NCI-H446 treated with DMSO at 0.1 percent for 48 hours (cell line): ENCODE data around the gene KIF24.
"Not testable (repeated sequence)": the region's sequence is repeated elsewhere in the genome, so short reads cannot be mapped to it uniquely, and the experiment has no call there.

Experiments used
- DNase-seq: peaks from one replicate; lab custom pipeline; 2025; lab: John Stamatoyannopoulos, UW

KIF24 gene

DNA sequence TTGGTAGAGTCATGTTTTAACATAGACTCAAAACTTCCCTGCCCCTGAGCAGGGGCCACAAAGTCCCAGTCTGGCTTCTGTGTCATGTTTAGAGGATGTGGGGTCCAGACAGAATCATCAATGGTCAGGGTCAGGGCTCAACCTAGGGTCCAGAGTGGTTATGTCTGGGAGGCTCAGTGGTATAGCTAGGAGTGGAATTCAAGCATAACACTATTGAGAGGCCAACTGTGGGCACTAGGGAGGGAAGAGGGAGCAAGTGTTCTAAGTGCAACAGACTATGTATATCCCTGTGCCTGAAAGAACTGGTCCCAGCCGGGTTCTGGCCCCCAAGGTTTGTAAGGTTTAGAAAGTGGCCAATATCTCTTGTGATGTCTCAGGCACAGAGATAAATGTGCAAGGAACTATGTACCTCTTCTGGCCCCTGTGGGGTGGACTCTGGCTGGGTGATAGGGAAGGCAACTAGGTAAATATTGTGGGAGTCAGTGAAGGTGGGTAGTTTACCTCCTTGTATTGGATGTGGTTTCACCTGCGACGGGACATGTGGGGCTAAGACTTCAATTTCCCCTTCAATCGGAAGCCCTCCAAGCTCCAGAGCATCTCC, 33.6 kb upstream of the KIF24 start:
- no peak for DNase-seq

DNA sequence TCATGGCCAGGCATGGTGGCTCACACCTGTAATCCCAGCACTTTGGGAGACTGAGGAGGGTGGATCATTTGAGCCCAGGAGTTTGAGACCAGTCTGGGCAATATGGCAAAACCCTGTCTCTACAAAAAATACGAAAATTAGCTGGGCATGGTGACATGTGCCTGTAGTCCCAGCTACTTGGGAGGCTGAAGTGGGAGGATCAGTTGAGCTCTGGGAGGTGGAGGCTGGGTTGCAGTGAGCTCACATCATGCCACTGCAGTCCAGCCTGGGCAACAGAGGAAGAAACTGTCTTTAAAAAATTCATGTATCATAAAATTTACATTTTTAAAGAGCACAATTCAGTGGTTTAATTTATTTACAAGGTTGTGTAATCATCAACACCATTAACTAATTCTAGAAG, 23.9 kb upstream of the KIF24 start:
- not testable (repeated sequence) for DNase-seq

DNA sequence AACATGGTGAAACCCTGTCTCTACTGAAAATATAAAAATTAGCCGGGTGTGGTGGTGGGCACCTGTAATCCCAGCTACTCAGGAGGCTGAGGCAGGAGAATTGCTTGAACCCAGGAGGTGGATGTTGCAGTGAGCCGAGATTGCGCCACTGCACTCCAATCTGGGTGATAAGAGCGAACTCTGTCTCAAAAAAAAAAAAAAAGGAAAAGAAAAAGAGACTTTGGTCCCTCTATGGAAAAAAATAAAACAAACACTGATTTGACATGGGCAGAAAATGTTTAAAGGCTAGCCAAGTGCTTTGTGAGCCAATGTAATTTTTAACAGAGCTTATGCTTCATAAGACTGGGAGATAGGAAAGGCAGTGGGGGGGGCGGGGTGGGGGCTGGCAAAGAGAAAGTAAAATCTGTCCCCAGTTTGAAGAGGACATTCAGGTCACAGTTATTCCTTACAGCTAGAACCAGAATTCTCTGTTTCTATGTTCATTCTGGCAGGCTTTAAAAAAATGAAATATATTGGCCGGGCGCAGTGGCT, 23.1 kb upstream of the KIF24 start:
- DNase-seq = not testable (repeated sequence)

DNA sequence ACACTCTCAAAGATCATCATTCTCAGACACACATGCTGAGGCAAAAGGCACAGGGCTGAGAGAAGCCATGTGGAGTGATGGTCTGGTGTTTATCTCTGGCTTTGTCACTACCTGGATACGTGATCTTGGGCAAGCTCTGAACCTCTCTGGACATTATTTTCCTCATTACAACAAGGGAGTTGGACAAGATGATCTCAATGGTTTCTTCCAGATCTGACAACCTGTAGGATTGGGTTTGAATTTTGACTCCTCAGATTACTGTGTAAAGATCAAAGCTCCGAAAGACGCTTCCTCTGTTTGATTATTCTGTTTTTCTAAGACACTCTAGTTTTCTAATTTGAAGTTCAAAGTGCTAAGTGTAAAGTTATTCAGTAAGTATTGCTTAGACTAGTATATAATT, 20.3 kb upstream of the KIF24 start:
- DNase-seq = no peak

DNA sequence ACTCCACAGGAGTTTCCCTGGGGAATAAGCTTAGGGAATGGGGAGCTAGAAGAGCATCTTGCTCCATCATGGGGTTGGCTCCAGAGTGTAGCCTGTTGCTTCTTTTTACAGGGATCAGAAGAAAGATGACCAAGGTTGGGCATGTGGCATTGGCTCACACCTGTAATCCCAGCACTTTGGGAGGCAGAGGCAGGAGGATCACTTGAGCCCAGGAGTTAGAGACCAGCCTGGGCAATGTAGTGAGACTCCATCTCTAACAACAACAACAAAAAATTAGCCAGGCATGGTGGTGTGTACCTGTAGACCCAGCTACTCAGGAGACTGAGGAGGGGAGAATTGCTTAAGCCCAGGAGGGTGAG, 18.7 kb upstream of the KIF24 start:
- no peak for DNase-seq

DNA sequence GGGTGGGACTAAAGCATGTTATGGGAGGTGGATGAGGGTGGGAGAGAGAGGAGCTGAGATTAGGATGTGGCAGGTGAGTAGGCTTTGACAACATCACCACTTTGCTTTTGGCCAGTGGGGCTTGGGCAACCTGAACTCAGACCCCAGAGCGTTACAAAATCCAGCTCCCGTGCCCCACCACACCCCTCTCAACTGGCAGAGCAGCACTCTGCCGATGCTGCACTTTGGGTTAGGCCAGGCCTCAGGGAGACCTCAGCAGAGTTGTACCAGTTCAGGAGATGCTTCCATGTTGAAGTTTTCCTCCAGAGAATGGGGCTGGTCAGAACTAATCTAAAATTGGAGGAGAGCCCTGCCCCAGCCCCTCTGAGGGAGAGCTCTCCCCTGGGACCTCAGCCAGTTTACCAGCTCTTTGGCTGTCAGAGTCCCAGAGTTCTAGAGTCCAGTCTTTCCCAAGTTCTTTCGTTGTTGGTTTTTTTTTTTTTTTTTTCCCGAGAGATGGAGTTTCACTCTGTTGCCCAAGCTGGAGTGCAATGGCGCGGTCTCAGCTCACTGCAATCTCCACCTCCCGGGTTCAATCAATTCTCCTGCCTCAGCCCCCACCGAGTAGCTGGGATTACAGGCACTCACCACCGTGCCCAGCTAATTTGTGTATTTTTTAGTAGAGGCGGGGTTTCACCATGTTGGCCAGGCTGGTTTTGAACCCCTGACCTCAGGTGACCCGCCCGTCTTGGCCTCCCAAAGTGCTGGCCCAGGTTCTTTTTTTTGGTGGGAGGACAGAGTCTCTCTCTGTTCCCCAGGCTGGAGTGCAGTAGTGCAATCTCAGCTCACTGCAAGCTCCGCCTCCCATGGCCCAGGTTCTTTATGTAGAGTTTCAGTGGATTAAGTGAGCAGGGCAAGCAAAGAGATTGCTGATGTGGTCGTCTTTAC, 18.1 kb upstream of the KIF24 start:
- no peak for DNase-seq

DNA sequence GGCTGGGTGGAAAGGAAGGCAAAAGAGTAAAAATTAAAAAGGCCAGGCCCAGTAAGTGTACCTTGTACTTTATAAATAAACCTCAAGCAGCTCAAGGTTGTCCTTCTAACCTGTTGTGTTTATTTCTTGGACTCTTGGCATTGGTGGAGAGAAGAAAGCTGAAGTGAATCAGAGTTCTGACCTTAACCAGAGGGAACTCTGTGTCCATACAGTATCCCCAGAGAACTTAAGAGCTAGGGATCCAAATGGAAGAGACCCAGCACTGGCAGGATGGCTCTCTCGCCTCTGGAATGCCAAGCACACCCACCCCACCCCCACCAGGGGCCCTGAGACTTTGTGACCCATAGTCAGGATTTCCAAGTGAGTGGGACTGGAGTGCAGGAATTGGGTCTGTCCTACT, 14.5 kb upstream of the KIF24 start:
- no peak for DNase-seq

DNA sequence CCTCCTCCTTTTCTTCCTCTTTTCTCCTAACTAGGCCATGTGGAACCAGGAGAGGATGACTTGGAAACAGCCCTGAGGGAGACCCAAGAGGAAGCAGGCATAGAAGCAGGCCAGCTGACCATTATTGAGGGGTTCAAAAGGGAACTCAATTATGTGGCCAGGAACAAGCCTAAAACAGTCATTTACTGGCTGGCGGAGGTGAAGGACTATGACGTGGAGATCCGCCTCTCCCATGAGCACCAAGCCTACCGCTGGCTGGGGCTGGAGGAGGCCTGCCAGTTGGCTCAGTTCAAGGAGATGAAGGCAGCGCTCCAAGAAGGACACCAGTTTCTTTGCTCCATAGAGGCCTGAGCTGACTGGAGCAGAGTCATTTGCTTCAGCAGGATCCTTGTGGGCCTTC, 14.0 kb upstream of the KIF24 start:
- DNase-seq = peak; percentile 27

DNA sequence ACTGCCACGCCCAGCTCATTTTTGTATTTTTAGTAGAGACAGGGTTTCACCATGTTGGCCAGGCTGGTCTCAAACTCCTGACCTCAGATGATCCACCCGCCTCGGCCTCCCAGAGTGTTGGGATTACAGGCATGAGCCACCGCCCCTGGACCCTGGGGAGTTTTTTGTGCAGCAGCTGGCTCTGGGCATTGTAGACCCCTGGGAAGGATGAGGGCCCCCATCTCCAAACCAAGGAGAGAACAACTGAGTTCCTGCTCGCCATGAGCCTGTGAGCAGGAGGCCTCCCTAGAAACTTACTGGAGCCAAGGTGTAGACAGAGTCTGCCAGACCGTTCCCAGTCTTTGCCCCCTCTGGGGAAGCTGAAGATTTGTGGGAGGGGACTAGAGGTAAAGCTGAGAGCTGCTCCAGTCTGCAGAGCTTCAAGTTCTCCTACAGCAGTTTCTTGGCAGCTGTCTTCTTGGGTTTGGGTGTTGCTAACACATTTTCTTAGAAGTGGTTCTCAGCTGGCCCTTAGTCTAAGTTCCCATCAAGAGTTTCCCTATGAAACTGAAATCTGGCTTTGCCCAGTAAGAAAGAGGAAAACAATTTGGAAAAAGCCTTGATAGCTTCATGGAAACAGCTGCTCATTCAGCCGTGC, 12.7 kb upstream of the KIF24 start:
- no peak for DNase-seq

DNA sequence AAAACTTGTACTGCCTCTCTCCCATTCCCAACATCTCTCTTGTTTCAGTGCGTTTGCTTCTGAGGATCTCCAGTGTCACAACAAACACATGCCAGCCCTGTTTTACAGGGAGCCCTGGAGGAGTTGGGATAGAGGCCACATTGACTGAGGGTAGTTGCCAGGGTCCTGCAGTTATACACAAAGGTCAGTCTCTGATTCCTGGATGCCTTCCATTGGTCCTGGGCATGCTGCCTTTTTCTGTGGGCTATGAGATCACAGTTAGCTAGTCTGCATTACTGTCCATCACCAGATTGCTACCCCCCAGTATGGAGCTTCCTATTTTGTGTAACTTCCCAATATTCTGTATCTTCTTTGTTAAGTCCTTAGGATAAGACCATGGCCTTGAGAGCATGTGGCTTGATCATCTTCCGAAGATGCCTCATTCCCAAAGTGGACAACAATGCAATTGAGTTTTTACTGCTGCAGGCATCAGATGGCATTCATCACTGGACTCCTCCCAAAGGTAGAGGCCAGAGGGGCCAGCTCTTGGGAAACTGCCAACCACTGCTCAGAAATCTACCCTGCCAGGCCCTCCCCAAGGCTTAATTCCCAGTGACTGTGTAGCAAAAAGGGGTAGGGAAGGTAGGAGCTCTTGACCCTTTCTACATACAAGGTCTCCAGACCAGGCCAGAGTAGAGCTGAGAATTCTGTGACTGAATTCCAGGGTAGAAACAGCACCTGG, 9.8 kb upstream of the KIF24 start:
- no peak for DNase-seq

DNA sequence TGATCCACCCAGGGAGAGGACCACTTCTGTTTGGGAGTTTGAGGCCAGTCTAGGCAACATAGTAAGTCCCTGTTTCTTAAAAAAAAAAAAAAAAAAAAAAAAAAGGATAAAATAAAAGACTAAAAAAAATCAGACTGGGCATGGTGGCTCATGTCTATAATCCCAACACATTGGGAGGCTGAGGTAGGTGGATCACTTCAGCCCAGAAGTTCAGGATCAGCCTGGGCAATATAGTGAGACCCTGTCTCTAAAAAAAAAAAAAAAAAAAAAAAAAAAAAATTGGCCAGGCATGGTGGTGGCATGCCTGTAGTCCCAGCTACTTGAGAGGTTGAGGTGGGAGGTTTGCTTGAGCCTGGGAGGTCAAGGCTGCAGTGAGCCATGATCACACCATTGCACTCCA, 9.0 kb upstream of the KIF24 start:
- not testable (repeated sequence) for DNase-seq

DNA sequence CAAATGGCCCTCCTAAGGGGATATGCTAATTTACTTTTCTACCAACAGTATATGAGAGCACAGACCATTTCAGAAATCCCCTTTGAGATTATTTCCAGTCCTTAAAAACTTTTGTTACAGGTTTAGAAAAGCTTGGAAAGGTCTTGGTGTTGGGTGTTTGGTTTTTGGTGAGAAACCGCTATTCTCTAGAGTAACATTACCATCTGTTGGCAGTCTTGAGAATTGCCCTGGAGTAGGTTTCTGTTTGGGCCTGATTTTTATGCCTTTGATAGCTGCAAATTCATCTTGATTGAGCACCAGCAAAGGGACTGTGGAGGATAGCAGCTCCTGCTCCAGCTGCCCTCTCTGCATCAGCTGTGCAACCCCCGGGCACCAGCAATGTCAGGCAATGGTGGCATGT, 8.3 kb upstream of the KIF24 start:
- DNase-seq = no peak

DNA sequence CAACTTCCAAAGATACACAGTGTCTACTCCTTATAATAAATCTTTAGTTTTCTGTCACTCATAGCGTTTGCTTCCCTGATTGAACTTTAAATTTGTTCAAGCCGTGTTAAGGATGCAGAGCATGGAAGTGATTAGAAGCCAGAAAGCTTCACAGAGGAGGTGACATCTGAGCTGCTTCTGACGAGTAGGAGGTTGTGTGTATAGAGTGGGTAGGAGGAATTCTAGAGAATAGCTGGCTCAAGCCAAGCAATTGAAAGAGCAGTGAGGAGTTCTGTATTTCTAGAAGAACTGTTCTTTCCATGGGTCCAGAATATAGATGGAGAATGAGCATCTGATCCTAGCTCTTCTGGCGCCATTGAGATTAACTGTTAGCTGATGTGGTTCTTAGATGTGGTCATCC, 6.3 kb upstream of the KIF24 start:
- DNase-seq = no peak

DNA sequence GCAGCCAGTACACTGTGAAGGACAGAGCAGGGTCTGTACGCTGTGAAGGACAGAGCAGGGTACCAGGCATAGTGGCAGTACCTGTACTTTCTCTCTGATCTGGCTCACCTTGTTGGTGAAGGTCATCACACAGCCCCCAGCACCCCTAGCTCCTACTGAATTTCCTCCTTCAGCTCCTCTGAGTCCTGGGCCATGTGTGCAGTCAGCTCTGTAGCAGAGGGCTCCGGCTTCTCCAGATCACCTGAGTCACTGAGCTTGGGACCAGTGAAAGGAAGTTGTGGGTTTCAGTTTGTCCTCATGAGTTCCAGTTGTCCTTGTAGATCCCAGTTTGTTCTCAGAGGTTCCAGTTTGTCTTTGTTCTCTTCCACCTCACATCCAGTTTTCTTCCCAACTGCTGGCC, 5.8 kb upstream of the KIF24 start:
- DNase-seq = no peak

DNA sequence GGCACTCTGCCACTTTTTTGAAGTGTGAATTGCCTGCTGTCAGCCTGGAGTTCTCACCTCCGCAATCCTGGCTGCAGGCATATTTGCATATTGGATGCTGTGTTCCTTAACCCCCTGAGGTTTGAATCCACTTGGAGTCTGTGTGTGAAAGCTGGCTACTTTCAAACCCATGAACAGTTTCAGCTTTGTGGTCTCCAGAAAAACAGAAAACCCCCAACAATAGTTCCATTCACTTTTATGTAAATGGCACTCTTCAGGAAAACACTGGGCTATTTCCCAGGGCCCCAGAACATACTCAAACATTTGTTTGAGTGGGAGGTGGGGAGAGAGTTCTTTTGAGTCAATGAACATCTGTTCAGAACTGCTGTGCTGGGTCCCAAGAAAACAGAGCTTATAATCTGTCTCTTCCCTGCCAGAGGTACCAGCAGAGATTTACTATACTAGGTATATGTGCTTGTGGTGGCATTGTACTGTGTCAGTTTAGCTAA, 5.3 kb upstream of the KIF24 start:
- no peak for DNase-seq

DNA sequence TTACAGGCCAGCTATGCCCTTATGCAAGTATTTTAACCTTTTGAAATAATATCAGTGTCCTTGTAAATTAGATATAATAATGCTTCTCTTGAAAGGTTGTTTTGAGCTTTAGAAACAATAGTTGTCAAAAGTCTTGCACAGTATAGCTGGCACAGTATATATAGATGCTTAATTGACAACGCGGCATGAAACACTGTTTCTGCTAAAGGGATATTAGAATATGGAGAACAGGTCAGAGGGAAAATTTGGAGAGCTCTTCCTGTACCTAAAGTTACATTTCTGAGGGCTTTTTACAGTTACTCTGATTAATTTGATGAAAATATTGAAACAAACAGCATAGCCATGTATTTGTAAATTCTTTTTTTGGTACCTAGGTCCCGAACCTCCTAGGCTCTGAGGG, 4.8 kb upstream of the KIF24 start:
- DNase-seq = no peak

DNA sequence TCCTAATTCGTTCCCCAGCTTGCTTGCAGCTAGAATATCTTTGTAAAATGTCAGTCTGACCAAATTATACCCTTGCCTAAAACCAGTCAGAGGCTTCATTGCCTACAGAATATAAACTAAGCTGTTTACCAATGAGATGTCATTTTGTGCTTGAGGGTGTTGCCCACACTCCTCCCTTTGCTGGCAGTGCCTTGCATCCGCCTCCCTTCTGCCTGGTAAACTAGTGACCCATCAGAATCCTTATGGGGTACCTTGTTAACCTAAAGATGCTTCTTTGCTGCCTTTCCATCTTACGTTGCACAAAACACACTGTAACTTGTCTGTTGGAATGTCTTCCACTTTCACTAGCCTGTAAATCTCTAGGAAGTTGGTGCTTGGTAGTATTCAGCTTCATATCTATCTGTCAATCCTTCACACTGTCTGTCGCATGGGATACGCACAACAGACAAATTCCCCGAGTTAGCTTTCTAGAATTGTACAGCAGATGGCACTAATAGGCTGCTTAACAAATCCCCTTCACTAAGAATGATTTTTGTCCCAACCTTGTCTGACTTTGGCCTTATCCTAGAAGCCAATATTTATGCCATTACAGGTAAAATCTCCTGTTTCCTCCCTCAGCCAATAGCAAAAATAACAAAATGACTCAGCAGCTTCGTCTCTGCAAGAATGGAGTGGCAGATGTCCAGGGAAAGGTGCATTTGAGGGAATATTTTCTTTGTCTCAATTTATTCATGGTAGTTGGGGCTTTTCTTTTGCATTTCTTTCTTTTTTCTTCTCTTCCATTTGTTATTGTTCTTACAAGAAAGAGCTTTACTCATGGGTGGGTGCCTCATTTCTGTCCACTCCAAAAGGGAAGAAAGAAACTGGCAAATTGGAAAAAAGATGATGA, 3.3 kb upstream of the KIF24 start:
- DNase-seq = peak; percentile 19

DNA sequence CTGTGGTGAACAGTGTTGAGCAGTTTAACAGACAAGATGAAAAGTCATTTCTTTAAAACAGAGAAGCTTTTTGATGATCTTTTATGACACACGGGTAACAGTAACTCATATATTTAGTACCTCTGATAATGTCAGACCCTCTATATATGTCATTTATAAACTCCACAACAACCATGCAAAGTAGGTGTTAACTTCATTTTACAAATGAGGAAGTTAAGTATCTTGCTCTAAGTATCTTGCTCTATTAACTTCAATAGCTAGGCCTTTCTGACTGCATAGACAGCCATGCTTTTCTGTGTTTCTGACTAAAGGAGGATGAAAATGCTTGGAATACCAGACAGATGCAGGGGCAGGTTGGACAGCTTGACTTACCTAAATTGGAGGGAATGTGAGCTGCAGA, 2.1 kb upstream of the KIF24 start:
- DNase-seq = no peak

DNA sequence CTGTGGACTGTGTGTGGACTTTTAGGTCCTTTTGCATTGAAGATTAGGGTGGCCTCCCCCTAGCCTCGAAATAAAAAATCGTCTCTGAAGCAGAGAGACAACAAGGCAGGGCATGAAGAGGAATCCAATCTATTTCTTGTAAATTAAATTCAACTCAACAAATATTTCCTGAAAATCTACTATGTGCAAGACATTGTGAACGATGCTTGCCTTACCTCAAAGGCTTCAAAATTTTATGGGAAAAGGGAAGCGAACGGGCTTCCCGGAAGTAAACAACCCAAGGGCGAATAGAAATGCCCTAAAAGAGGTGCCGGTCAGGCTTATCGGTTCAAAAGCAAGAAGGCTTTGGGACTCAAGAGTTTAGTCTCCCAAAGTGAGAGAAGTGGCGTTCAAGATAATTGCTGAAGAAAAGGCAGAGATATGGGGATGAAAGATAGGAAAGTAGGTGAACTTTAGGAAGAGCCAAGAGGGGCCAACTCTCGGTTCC, 525 bp downstream of the KIF24 start:
- DNase-seq = no peak

DNA sequence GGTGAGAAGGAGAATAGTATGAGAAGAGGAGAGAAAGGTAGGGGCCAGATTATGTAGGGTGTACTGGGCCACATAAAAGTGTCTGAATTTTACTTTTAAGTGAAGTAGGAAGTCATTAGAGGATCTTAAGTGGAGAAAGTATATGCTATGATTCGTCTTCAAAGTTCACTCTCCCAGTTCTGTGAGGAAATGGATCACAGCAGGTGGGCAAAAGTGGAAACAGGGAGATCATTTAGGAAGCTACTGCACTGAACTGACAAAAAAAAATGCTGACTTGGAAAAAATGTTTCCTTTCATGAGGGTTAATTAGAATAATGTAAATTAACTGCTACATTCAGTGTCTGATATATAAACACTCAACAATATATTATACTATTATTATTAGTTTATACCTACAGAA, 2.4 kb downstream of the KIF24 start:
- no peak for DNase-seq
